HEK293 (cell line): ENCODE data around the gene DNMT3B.

Experiments used
- ATF2 ChIP-seq: fragments of 450-650 bp; formaldehyde crosslinking; IDR thresholded peaks from 2 replicates; pipeline ENCODE4 v1.5.1; 2016; ENCODE audit warnings: missing biosample characterization, missing genetic modification characterization, low read depth
- CTCF ChIP-seq: fragments of 450-650 bp; formaldehyde crosslinking; IDR thresholded peaks from 2 replicates; pipeline ENCODE4 v1.5.1; 2016; ENCODE audit warnings: missing biosample characterization, missing genetic modification characterization
- KLF16 ChIP-seq: fragments of 450-650 bp; formaldehyde crosslinking; IDR thresholded peaks from 2 replicates; pipeline ENCODE4 v1.5.1; 2017; ENCODE audit warnings: missing biosample characterization, missing genetic modification characterization
- TSHZ1 ChIP-seq: fragments of 450-650 bp; formaldehyde crosslinking; IDR thresholded peaks from 2 replicates; pipeline ENCODE4 v1.5.1; 2016; ENCODE audit warnings: missing biosample characterization, missing genetic modification characterization, borderline replicate concordance
- ZNF10 ChIP-seq: fragments of 450-650 bp; formaldehyde crosslinking; IDR thresholded peaks from 2 replicates; pipeline ENCODE4 v1.5.1; 2017; ENCODE audit warnings: missing biosample characterization, missing genetic modification characterization
- ZNF248 ChIP-seq: fragments of 450-650 bp; formaldehyde crosslinking; IDR thresholded peaks from 2 replicates; pipeline ENCODE4 v1.5.1; 2017; ENCODE audit warnings: missing biosample characterization, missing genetic modification characterization
- ZNF311 ChIP-seq: fragments of 450-650 bp; formaldehyde crosslinking; IDR thresholded peaks from 2 replicates; pipeline ENCODE4 v1.5.1; 2017; ENCODE audit warnings: missing biosample characterization, missing genetic modification characterization, borderline replicate concordance
- ZNF335 ChIP-seq: fragments of 450-650 bp; formaldehyde crosslinking; conservative IDR thresholded peaks from 2 replicates; pipeline ENCODE4 v1.5.1; 2016; ENCODE audit warnings: missing biosample characterization, missing genetic modification characterization
- ZNF391 ChIP-seq: fragments of 450-650 bp; formaldehyde crosslinking; IDR thresholded peaks from 2 replicates; pipeline ENCODE4 v1.5.1; 2016; ENCODE audit warnings: low read depth, missing biosample characterization, missing genetic modification characterization, borderline replicate concordance
- ZNF433 ChIP-seq: fragments of 450-650 bp; formaldehyde crosslinking; IDR thresholded peaks from 2 replicates; pipeline ENCODE4 v1.5.1; 2016; ENCODE audit warnings: missing biosample characterization, missing genetic modification characterization, low read depth
- ZNF658 ChIP-seq: fragments of 450-650 bp; formaldehyde crosslinking; IDR thresholded peaks from 2 replicates; pipeline ENCODE4; 2016; ENCODE audit warnings: missing biosample characterization, missing genetic modification characterization

- no peak for TF ChIP-seq ZNF10
- TF ChIP-seq ATF2 (tag by site-specific recombination): no peak
- TF ChIP-seq CTCF (tag by site-specific recombination): 0 out of 2 replicates have a peak, but pooled peaks have one; percentile 19
- TF ChIP-seq ZNF248: no peak
- TF ChIP-seq ZNF433 (tag by site-specific recombination): no peak
- no peak for TF ChIP-seq ZNF658 (tag by site-specific recombination)
- no peak for TF ChIP-seq TSHZ1 (tag by site-specific recombination)
- no peak for TF ChIP-seq ZNF391 (tag by site-specific recombination)
- TF ChIP-seq ZNF335 (tag by site-specific recombination): peak; percentile 51; the same call in 1 of the 2 replicates
- no peak for TF ChIP-seq KLF16
- no peak for TF ChIP-seq ZNF311 (tag by site-specific recombination)
Observed at GRCh38 chr20:32763202-32764004, 1.2 kb downstream of the DNMT3B start.
